ENCODE data around the gene FOXM1.
"Not testable (repeated sequence)": the region's sequence is repeated elsewhere in the genome, so short reads cannot be mapped to it uniquely, and the experiment has no call there.

Gene FOXM1

DNA sequence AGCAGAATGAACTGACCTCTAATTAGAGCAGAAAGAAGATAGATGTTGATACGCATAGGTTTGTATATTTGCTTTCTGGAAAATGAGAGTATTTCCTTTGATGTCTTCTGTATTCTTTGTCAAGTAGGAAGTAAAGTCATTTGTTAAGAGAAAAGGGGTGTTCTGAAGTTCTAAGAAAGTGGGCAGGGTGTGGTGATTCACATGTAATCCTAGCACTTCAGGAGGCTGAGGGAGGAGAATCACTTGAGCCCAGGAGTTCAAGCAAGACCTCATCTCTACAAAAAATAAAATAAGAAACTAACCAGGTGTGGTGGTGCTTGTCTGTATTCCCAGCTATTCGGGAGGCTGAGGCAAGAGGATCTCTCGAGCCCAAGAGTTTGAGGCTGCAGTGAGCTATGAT lies 2.9 kb upstream of the FOXM1 start:
- DNase-seq, result no peak

- DNase-seq, result peak; percentile 15
Measured at GRCh38 chr12:2877953-2878732, 1.2 kb upstream of the FOXM1 start.

- peak; percentile 7 for DNase-seq
Measured at GRCh38 chr12:2876431-2877046, 435 bp downstream of the FOXM1 start.

DNA sequence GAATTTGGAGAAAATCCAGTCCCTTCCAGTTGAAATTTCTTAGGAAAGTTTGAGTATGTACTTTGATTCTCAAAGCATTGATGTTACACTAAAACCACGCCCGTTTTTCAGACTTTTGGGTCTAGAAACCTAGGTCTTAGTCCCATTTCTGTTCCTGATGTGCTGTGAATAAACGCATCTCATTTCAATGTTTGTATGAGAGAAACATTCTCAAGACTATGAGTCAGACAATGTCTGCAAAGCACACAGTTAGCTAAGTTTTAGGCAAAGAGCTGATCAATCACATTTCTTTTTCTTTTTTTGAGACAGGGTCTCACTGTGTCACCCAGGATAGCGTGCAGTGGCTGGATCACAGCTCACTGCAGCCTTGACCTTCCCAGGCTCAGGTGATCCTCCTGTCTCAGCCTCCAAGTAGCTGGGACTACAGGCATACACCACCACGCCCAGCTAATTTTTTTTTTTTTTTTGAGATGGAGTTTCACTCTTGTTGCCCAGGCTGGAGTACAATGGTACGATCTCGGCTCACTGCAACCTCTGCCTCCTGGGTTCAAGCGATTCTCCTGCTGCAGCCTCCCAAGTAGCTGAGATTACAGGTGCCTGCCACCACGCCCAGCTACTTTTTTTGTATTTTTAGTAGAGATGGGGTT lies 7.9 kb downstream of the FOXM1 start:
- DNase-seq, result not testable (repeated sequence)

DNA sequence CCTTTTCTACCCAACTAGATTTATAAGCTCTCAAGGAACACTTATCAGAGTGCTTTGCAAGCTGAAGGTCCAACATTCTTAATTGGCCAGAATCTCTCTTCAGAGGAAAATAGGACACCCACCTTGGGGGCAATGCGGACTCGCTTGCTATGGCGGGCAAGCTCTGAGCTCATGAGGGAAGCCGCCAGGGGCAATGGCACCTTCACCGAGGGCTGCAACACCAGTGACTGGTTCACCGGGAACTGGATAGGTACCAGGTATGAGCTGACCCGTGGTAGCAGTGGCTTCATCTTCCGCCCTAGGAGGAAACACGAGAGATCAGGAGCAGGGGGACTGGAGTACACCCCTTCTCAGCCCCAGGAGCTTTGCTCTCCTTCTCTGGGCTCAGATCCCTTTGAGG lies 12.8 kb downstream of the FOXM1 start:
- DNase-seq, result no peak

GRCh38 chr12:2863402-2863801 lies 13.6 kb downstream of the FOXM1 start:
- DNase-seq, result not testable (repeated sequence)

GRCh38 chr12:2862876-2863275 lies 14.1 kb downstream of the FOXM1 start:
- no peak for DNase-seq

GRCh38 chr12:2860170-2860569 lies 16.8 kb downstream of the FOXM1 start:
- DNase-seq, result no peak

DNA sequence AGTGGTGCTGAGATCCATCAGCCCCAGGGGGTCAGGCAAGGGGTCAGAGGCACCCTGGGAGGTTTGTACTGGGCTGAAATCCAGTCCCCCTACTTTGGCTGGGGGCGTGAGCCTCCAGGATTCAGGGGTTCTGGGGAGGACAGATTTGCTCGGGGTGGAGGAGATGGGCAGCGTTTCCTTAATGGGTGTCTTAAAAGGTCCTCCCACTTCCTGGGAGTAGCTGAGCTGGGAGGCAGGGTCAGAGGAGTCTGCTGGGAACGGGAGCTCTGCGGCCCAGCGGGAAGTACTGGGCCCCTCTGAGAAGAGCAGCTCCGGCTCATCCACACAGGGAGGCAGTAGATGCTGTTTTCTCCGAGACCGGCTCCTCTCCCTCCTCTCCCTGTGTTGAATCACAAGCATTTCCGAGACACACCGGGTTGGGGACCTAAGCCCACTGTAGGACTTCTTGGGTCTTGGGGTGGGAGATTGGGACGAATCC lies 18.0 kb downstream of the FOXM1 start:
- no peak for DNase-seq

DNA sequence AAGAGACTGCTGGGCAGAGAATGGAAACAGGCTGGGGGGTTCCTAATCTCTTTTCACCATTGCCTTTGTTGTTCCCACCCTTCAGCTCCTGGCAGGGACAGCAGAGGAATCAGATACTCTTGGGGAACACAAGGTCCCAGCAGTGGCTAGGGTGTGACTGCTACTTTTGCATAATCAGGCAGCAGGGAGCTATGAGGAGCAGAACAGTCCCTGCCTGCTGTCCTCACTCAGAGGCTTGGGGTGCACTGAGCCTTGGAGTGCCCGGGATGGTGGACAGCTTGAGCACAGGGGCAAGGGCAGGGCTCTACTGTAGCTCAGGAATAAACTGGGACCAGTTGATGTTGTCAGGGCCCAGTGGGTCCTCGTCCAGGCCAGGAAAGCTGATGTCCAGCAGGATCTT lies 18.6 kb downstream of the FOXM1 start:
- DNase-seq, result no peak

DNA sequence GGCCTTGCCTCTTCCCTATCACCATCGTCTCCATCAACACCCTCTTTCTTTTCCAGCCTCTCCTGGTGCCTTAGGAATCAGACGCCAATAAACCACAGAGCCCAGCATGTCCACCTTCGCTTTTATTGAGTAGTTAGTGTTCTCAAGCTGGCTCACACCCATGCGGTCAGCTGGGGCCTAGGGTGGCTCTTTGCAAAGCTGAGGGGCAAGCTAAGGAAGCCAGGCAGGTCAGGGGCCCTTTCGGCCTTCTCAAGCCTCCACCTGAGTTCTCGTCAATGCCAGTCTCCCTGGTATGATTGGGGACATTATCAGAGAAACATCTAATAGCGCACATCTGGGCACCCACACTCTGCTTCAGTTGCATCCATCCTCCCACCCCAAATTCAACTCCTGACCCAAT lies 19.4 kb downstream of the FOXM1 start:
- no peak for DNase-seq

DNA sequence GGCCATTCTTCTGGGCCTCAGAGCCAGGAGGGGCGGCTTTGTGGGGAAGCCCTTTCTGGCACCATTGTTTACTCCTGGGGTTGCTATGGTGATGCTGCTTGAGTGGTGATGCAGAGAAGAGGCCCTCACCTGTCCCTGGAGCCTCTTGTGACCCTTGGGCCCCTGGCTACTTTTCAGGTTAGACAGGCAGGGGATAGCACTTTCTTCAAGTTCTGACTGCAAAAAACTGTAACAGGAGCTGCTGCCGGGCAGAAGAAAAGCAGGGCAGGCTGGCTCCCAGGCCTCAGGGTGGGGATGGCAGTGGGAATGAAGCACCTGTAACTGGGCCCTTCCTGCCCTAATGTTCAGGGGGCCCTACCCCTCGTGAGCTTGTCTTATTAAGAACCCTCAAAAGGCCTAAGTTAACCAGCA lies 19.9 kb downstream of the FOXM1 start, which contains the start of gene TEX52:
Gene TEX52, minus strand, starts transcription at position 19 of the 411 bp plus-strand sequence. Its CDS starts 13 bp downstream, at position 6.
- DNase-seq, result no peak

GRCh38 chr12:2856051-2856450 lies 20.9 kb downstream of the FOXM1 start:
- DNase-seq, result no peak

DNA sequence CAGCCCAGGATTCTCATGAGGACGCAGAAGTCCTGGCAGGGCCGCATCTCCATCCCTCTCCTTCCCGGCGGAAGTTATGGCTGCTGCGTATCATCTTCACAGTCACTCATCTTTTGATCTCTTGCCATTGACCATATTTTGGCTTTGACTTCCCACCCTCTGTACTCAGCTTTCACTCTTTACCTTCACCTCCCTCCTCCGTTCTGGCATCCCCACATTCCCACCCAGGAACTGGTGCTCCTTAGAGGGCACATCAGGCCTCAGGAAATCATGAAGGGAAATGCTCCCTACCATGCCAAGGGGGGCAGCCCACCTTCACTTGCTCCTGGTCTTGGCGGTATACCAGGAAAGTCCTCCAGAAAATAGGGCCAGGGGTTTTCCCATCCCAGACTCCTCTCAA lies 21.4 kb downstream of the FOXM1 start:
- DNase-seq, result no peak

- DNase-seq, result no peak
Measured at GRCh38 chr12:2854669-2855453, 22.1 kb downstream of the FOXM1 start.

GRCh38 chr12:2853626-2854025 lies 23.3 kb downstream of the FOXM1 start:
- peak; percentile 23 for DNase-seq

GRCh38 chr12:2851931-2852330 lies 25.0 kb downstream of the FOXM1 start:
- DNase-seq, result no peak

- DNase-seq, result no peak
Measured at GRCh38 chr12:2845280-2845679, 31.7 kb downstream of the FOXM1 start.

DNA sequence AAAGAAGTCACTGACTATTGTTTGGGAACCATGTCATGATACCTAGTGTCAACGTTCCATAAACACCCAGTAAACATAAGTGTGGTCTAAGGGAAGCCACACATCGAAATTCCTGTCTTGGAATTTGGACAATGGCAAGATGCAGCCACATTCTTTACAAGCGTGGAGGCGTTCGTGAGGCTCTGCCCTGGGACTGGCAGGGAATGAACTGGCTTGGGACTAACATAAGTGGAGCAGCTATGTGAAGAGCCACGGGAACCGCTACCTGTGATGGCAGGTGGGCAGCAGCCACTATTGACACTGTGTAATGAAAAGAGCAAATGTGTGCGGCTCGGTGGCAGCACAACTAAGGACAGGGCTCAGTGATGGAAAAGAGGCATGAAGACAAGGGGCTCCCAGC lies 32.2 kb downstream of the FOXM1 start:
- no peak for DNase-seq

DNA sequence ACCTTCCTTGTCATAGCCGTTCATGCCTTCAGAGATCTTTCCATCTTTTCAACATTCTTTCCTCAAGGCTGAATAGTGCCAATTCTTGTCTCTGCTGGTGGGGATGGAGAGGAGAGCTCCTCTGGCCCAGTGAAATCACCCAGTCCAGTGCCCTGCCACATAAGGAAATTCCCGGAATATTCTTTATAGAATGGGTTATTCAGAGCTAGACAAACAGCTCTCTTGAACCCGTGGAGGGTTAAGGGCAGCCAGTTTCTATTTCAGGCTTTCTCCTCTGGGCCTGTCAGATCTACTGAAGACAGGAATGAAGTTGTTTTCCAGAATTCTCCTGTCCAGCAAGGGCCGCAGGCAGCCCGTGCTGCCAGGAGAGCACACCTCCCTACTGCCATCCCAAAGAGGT lies 34.0 kb downstream of the FOXM1 start:
- no peak for DNase-seq

DNA sequence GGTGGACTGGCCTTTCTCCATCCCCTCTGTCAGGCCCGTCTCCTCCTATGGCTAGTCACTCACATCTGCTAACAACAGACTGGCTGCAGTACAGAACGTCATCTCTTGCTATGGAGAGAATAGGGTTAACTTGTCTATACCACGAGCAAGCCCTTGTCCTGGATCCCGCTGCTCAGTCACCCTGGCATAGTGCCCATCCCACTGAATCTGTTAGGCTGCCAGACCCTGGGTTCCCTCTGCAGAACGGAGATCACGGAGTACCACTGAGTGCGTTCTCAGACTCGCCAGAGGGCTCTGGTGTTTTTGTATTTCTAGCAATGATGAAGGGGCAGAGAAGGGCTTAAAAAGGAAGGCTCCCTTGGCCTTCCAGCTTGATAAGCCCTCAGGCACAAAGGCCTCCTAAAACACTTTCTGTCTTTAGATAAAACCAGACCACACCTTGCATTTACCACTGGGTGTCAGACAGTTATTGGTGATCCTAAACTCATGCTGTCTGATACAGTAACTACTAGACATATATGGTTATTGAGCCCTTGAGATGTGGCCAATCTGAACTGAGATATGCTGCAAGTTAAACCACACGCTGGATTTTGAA lies 35.8 kb downstream of the FOXM1 start:
- no peak for DNase-seq

DNA sequence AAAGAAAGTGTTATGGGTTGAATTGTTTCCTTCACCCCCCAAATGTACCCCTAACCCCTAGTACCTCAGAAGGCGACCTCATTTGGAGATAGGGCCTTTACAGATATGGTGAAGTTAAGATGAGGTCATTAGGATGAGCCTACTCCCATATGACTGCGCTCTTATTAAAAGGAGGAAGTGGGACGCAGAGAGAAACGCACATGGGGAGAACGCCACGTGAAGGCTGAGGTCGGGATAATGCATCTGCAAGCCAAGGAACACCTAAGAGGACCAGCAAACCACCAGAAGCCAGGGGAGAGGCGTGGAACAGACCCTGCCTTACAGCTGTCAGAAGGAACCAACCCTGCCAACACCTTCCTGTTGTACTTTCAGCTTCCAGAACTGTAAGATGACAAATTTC lies 40.4 kb downstream of the FOXM1 start:
- no peak for DNase-seq
